CD4-positive, alpha-beta T cell treated with Interleukin-1 beta for 1 hour (primary cell): ENCODE measurements around the gene PRLHR.

Source experiments
- DNase-seq, 2 donors: peaks; one replicate each; pipeline ENCODE4 v3.0.0-alpha.2; 2020 to 2022

PRLHR gene

DNA sequence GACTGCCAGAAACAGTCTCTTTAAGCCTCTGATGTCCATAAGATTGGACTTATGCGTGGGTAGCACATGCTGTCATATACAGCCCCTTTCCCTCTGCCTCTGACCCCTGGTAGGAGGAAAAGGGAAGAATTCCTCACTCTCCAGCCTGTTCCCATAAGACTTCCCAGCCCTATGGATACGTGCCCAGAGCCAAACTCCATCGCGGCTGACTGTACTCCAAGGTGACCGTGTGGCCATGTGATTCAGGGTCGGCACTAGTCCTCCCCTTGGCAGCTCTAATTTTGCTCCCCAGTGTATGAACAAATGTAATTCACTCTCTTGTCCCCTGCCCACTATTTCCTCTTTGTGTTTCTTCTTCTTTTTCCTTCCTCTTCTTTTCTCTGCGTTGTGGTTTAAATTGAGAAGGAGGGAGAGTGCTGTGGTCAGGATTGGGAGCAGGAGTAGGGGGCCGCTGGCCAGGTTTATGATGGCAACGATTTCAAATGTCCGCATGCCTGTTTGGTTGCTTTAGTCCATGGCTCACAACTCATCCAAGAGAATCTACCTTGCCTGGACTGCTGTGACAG lies 43.8 kb downstream of the PRLHR start:
- no peak for DNase-seq

- DNase-seq = no peak
These were observed 48.2 kb downstream of the PRLHR start for GRCh38 chr10:118547282-118547681.

- no peak for DNase-seq
These were observed 49.0 kb downstream of the PRLHR start for GRCh38 chr10:118546479-118546878.

- no peak for DNase-seq
These were observed 50.1 kb downstream of the PRLHR start for GRCh38 chr10:118545381-118545780.

GRCh38 chr10:118544401-118544948 lies 51.0 kb downstream of the PRLHR start:
- DNase-seq = no peak

- peak; percentile 23 to 42 for DNase-seq
These were observed 51.6 kb downstream of the PRLHR start for GRCh38 chr10:118543714-118544400.

DNA sequence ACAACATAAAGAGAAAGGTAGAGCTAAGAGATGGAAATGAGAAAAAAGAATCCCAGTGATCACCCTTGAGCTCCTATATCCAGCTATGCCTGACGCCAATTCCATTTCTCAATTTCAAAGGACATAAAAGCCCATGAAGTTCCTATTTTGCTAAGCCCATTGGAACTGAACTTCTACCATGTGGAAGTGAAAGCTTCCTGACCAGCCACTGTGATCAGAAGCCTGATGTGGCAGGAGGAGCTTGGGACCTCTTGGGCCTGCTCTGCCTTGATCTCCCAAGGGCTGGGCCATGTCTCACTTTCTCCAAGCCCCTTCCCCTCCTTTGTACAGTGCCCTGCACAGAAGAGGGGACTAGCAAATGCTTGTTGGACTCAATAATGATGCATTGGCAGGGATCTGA lies 52.7 kb downstream of the PRLHR start:
- no peak for DNase-seq

GRCh38 chr10:118542205-118542604 lies 53.2 kb downstream of the PRLHR start:
- no peak for DNase-seq

GRCh38 chr10:118541718-118542117 lies 53.7 kb downstream of the PRLHR start:
- no peak for DNase-seq
